GM10266 (cell line): ENCODE data around the gene TTC7B.

Experiments
- DNase-seq: peaks from one replicate; pipeline ENCODE4 v3.0.0; 2012; ENCODE audit errors: extremely low spot score
- TF ChIP-seq, protein P1 (sequence below): IDR thresholded peaks from 2 replicates; pipeline ENCODE4 v1.5.1; 2012; ENCODE audit warnings: mild to moderate bottlenecking, low read depth; ENCODE audit not compliant: control insufficient read depth, insufficient read depth; ENCODE audit errors: missing control alignments

The TTC7B gene

DNA sequence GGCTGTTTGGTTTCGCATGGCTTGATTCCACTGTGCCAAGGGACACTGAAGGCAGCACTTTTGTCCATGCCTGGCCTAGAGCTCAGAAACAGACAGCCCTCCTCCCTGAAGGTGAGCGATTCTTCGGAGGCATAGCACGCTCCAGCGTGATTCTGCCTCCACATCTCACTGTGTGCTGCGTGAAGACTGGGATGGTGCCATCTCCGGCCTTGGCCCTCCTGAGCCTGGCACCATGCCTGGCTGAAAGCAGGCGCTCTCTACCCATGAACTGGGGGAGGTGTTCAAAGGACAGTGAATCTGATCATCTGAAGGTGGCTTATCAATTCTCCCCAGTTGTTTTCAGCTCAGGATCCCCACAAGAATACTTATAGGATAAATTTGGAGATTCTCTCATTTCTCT lies 187.4 kb downstream of the TTC7B start:
- no peak for DNase-seq
- TF ChIP-seq, protein P1, sequence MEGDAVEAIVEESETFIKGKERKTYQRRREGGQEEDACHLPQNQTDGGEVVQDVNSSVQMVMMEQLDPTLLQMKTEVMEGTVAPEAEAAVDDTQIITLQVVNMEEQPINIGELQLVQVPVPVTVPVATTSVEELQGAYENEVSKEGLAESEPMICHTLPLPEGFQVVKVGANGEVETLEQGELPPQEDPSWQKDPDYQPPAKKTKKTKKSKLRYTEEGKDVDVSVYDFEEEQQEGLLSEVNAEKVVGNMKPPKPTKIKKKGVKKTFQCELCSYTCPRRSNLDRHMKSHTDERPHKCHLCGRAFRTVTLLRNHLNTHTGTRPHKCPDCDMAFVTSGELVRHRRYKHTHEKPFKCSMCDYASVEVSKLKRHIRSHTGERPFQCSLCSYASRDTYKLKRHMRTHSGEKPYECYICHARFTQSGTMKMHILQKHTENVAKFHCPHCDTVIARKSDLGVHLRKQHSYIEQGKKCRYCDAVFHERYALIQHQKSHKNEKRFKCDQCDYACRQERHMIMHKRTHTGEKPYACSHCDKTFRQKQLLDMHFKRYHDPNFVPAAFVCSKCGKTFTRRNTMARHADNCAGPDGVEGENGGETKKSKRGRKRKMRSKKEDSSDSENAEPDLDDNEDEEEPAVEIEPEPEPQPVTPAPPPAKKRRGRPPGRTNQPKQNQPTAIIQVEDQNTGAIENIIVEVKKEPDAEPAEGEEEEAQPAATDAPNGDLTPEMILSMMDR, result no peak

DNA sequence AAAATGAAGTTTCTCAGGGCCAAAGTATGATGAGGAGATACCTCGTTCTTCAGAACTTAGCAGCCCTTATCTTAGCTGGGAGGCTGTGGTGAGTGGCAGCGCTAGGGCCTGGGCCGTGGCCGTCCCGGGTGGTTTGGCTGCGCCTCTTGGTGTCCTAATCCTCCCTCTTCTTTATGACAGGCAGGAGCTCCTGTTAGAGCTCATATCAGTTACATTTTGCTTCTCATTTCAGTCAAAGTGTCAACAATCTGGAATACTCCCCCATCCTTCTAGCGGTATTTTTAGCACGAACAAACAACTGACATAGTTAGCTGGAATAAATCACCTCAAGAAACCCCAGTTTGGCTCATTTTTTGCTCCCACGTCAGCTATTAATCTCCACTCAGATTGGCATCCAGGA lies 188.8 kb downstream of the TTC7B start:
- TF ChIP-seq, protein P1, result no peak
- DNase-seq, result no peak

DNA sequence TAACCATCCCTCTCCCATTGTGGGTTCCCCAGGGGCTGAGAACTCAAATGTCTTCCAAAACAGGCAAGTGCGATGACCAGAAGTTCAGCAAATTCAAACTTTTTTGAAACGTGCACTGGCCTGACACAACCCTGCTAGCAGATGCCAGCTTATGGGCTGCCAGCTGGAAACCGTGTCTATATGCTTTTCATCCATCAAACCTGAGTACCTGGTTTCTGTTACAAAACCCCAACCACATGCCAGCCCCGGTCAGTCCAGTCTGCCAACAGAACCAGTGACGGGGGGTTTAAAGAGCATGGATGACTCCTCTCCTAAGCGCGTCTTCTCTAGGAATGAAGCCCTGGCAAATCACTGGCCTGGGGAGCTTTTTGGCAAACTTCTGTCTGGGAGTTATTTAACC lies 189.7 kb downstream of the TTC7B start:
- no peak for DNase-seq
- TF ChIP-seq, protein P1, result no peak

DNA sequence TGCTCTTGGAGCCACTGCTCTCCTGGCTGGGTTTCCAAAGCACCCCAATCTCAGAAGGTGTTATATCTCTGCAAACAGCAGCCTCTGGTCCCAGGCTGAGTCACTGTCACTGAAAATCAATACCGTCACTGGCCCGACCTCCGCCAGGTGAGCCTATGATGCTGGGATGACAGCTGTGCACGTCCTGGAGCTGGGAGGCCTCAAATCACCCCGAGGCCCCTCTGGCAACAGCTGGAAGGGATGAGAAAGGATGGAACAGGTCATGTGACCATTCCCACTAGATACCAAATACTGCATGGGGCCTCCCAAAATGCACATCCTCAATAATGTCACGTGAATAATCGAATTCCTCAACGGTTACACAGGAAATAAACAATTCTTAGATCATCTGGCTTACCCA lies 190.8 kb downstream of the TTC7B start:
- TF ChIP-seq, protein P1, result no peak

DNA sequence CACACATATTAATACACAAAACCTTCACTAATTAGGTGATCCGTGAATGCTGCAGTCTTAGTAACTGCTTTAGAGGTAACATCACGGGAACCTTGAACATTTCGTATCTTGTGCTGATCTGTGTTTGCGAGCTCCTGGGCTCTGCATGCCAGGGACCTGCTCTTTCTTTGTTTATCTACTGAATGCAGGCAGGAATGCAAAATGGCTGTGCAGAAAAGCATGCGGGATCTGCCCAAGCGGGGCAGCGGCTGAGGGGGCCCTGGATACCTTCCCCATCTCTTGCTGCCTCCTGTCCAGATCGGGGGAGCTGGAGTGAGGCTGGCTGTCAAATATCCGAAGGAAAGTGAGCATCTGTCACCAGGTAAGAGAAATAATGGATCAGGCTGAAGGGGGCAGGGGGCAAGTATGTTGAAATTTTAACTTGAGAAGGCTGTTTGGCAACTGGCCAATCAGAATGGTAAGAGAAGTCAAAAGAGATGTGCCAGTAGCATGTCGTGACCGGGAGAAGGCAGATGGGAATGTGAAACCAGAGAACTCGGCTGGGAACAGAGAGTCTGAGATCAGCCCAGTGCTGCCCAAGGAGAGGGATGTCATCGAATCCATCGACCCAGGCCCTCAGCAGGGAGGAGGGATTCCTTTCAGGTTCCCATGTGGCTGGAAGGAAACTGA lies 191.4 kb downstream of the TTC7B start:
- no peak for DNase-seq
- TF ChIP-seq, protein P1, result no peak

More for the DNA sequence above, 190.8 kb downstream of the TTC7B start:
- no peak for DNase-seq

DNA sequence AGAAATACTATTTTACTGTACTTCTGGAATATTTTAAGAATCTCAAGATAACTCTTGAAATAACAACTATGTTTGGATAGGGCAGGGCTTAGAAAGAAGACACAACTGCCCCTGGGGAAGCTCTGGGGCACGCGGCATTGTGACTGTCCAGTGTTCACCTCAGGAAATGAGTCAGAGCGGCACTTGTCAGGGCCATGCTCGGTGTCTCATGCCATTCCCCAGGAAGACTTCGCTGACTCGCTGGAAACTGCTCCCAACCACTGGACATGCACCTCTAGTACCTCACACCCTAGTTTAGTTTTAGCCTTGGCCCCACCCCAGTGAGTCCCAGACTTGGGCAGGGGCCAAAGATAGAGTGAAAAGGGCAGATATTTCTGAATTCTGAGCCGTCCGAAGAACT lies 192.0 kb downstream of the TTC7B start:
- no peak for DNase-seq
- TF ChIP-seq, protein P1, result no peak

DNA sequence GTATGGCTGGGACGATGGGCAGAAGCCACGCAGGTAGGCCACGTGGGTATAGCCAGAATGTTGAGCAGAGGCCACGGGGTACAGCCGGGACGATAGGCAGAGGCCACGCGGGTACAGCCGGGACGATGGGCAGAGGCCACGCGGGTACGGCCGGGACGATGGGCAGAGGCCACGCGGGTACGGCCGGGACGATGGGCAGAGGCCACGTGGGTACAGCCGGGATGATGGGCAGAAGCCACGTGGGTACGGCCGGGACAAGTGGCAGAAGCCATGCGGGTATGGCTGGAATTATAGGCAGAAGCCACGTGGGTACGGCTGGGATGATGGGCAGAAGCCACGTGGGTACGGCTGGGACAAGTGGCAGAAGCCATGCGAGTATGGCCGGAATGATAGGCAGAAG lies 195.0 kb downstream of the TTC7B start:
- DNase-seq, result no peak
- TF ChIP-seq, protein P1, result no peak
